Fibroblast of lung (primary cell): Measurements from ENCODE around the gene GRIK2. TPM values are rescaled to one million over a fixed set of nuclear protein-coding genes. Genes with fewer than 3 reads are reported as not detected.

Experiments
- DNase-seq, 2 donors: peaks; one replicate each; pipeline versions ENCODE4 v3.0.0 to v3.0.0-alpha.2; 2010; ENCODE audit warnings: low read depth in 2 of 2
- H2AFZ ChIP-seq: 2 replicates; pipeline ENCODE4 v1.5.1; 2012; ENCODE audit warnings: low read length, control low read depth, inconsistent platforms
- H3K27ac ChIP-seq: 2 replicates; pipeline ENCODE4 v1.5.1; 2011; ENCODE audit warnings: low read length, control low read depth; ENCODE audit not compliant: insufficient read depth
- H3K27me3 ChIP-seq: 2 replicates; pipeline ENCODE4 v1.5.1; 2011; ENCODE audit warnings: mild to moderate bottlenecking, low read length; ENCODE audit not compliant: control insufficient read depth, insufficient read depth
- H3K36me3 ChIP-seq: 2 replicates; pipeline ENCODE4 v1.5.1; 2011; ENCODE audit warnings: low read length; ENCODE audit not compliant: control insufficient read depth, insufficient read depth
- H3K4me1 ChIP-seq: 2 replicates; pipeline ENCODE4 v1.5.1; 2011; ENCODE audit warnings: low read length; ENCODE audit not compliant: control insufficient read depth, insufficient read depth; ENCODE audit errors: extremely low read depth
- H3K4me2 ChIP-seq: 2 replicates; pipeline ENCODE4 v1.5.1; 2011; ENCODE audit warnings: low read length, control low read depth; ENCODE audit not compliant: insufficient read depth; ENCODE audit errors: extremely low read depth
- H3K4me3 ChIP-seq, 4 experiments: fragments of 200-600 bp in 1 of 4; sonication (generic) in 1 of 4; replicated peaks in 1 of 4; 2 replicates each; pipeline ENCODE4 v1.5.1; 2011 to 2016; ENCODE audit warnings: low read length in 4 of 4, low read depth in 3 of 4, mild to moderate bottlenecking in 3 of 4, control low read depth in 2 of 4, inconsistent platforms in 1 of 4, mixed read lengths in 1 of 4; ENCODE audit not compliant: insufficient read depth in 1 of 4; ENCODE audit errors: control extremely low read depth in 1 of 4
- H3K79me2 ChIP-seq: 2 replicates; pipeline ENCODE4 v1.5.1; 2012; ENCODE audit warnings: mild to moderate bottlenecking, low read length, inconsistent platforms; ENCODE audit not compliant: control insufficient read depth, insufficient read depth
- H3K9ac ChIP-seq: 2 replicates; pipeline ENCODE4 v1.5.1; 2011; ENCODE audit warnings: mild to moderate bottlenecking, low read length, control low read depth; ENCODE audit not compliant: insufficient read depth
- H3K9me3 ChIP-seq: 2 replicates; pipeline ENCODE4 v1.5.1; 2012; ENCODE audit warnings: low read depth, low read length; ENCODE audit not compliant: control insufficient read depth, insufficient read depth
- H4K20me1 ChIP-seq: 2 replicates; pipeline ENCODE4 v1.5.1; 2011; ENCODE audit warnings: low read length; ENCODE audit not compliant: control insufficient read depth, insufficient read depth; ENCODE audit errors: extremely low read depth
- EZH2 ChIP-seq: IDR thresholded peaks from 2 replicates; pipeline ENCODE4 v1.5.1; 2012; ENCODE audit warnings: low read length, control low read depth, mild to moderate bottlenecking; ENCODE audit errors: missing control alignments
- polyA plus RNA-seq, 2 donors: library from polyadenylated mRNA; depleted of rRNA in 1 of 2; stranded (reverse) in 1 of 2; unstranded in 1 of 2; fragments of >200 nt; gene quantifications; 2 replicates each; pipeline ENCODE4 v1.2.1, GENCODE V29; 2011 to 2012; ENCODE audit warnings: missing spikeins in 1 of 2
- total RNA-seq: library from RNA; depleted of rRNA; stranded (reverse); fragments of >200 nt; gene quantifications from 2 replicates; pipeline ENCODE4 v1.2.1, GENCODE V29; 2014
- TF ChIP-seq, protein P1 (sequence below), 2 donors: IDR thresholded peaks in 1 of 2; conservative IDR thresholded peaks in 1 of 2; 1 replicate in 1 of 2; 2 replicates in 1 of 2; pipeline ENCODE4 v1.5.1; 2011 to 2012; ENCODE audit warnings: low read length in 2 of 2, control low read depth in 1 of 2, inconsistent platforms in 1 of 2, low read depth in 1 of 2, mild to moderate bottlenecking in 1 of 2

The GRIK2 gene
- total and polyA plus RNA-seq, 2 donors (not counting 1 experiment from before 2014, with no cell fraction given): 0.33 to 0.40 TPM

DNA sequence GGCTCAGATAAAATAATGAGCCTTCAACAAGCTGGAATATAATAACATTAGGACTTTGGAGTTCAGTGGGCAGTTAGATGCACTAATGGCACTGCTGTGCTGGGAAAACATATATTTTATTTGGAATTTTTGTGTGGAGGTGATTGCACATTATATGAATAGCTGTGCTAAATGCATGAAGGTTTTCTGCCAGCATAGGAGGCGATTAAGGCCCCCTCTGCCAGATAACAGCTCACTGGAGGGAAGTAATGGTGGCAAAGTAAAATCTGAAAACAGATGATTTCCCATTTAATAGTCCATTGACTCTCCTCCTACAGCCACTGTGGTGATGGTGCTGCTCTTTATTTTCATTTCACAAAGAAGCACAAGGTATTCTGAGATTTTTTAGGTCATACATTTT lies 326.0 kb downstream of the GRIK2 start:
- Histone ChIP-seq H3K27me3 (no peaks in the 10 kb centered on the region), H3K4me3 (no peak overlapping the region)

DNA sequence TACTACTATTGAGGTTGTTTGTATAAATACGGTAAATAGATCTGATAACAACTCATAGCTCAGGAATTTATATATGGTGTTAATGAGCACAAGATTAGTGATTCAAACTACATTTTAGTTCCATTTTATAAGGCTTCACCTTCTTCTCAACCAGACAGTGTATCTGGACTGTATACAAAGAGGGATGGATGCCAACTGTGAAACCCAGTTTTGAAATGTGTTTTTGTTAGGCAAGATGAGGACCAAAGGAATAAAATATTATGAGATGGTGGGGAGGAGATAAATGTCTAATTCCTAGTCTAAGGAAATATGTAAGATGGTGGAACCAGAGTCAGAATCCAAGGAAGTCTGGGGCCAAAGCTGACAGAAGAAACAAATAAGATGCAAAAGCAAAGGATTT lies 329.0 kb downstream of the GRIK2 start:
- H3K4me1 ChIP-seq: peaks cover 4% of the 10 kb centered on the region
- H3K27ac ChIP-seq: peak overlapping the region; percentile 41
- DNase-seq: peak in 1 of 2 donors; percentile 0
- no peaks in the 10 kb centered on the region for H3K79me2 ChIP-seq
- no peak overlapping the region for H3K9ac ChIP-seq
- H3K27me3 ChIP-seq: no peaks in the 10 kb centered on the region
- no peaks in the 10 kb centered on the region for H4K20me1 ChIP-seq
- H3K36me3 ChIP-seq: no peaks in the 10 kb centered on the region
- no peak overlapping the region for H3K4me3 ChIP-seq
- H3K4me2 ChIP-seq: peak overlapping the region; percentile 37
- H3K9me3 ChIP-seq: no peaks in the 10 kb centered on the region
- TF ChIP-seq, protein P1, sequence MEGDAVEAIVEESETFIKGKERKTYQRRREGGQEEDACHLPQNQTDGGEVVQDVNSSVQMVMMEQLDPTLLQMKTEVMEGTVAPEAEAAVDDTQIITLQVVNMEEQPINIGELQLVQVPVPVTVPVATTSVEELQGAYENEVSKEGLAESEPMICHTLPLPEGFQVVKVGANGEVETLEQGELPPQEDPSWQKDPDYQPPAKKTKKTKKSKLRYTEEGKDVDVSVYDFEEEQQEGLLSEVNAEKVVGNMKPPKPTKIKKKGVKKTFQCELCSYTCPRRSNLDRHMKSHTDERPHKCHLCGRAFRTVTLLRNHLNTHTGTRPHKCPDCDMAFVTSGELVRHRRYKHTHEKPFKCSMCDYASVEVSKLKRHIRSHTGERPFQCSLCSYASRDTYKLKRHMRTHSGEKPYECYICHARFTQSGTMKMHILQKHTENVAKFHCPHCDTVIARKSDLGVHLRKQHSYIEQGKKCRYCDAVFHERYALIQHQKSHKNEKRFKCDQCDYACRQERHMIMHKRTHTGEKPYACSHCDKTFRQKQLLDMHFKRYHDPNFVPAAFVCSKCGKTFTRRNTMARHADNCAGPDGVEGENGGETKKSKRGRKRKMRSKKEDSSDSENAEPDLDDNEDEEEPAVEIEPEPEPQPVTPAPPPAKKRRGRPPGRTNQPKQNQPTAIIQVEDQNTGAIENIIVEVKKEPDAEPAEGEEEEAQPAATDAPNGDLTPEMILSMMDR (conservative IDR thresholded peaks at IDR 0.05 in 1 of 2, IDR thresholded peaks at IDR 0.05 in 1 of 2; ENCODE audit: low read depth in 1 of 2, low read length in 2 of 2): no peak
- no peak for TF ChIP-seq EZH2
- no peak overlapping the region for H2AFZ ChIP-seq

More for the DNA sequence above, 326.0 kb downstream of the GRIK2 start:
- Histone ChIP-seq H3K9me3 (no peaks in the 10 kb centered on the region), H3K4me2 (no peak overlapping the region), H3K9ac (no peak overlapping the region), H3K79me2 (no peaks in the 10 kb centered on the region), H3K27ac (no peak overlapping the region), H4K20me1 (no peaks in the 10 kb centered on the region), H3K4me1 (peaks cover 4% of the 10 kb centered on the region), H2AFZ (no peak overlapping the region), H3K36me3 (no peaks in the 10 kb centered on the region)
- no peak for DNase-seq
- no peak for TF ChIP-seq EZH2
- TF ChIP-seq, protein P1 (conservative IDR thresholded peaks at IDR 0.05 in 1 of 2, IDR thresholded peaks at IDR 0.05 in 1 of 2; ENCODE audit: low read depth in 1 of 2, low read length in 2 of 2): no peak

DNA sequence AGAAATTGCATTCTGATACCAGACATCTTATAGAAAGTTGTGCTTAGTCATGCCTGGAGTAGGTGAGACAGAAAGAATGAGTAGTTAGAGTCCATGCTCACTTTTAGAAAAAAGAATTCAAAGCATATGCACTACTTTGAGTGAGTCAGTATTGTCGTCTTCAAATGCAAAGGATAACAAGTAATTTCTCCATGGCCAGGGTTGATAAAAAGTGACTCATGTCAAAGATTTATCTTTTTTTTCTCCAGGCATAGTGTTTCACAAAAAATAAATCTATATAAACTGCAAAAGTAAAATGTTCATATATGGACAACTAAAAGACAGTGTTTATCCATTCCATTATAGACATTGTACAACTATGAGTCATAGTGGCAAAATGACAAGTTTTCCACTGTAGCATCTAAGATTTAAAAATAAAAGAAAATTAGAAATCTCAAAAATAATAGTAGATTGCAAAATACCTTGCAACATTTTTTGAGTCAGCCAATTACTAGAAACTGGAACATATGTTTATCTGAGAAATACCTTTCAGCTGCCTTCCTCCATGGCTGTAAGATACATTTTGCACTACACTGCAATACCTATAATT lies 329.6 kb downstream of the GRIK2 start:
- Histone ChIP-seq H3K4me2 (peak overlapping the region; percentile 40), H3K9me3 (no peaks in the 10 kb centered on the region), H3K27me3 (no peaks in the 10 kb centered on the region), H3K27ac (no peak overlapping the region), H3K36me3 (no peaks in the 10 kb centered on the region), H3K4me3 (no peak overlapping the region), H3K9ac (no peak overlapping the region), H4K20me1 (no peaks in the 10 kb centered on the region), H3K4me1 (peaks cover 4% of the 10 kb centered on the region), H2AFZ (no peak overlapping the region), H3K79me2 (no peaks in the 10 kb centered on the region)
- no peak for TF ChIP-seq EZH2
- TF ChIP-seq, protein P1 (conservative IDR thresholded peaks at IDR 0.05 in 1 of 2, IDR thresholded peaks at IDR 0.05 in 1 of 2; ENCODE audit: low read depth in 1 of 2, low read length in 2 of 2): no peak
- peak; percentile 89 to 97 for DNase-seq
